ENCODE data around the gene RANBP10. TPM values are rescaled to one million over a fixed set of nuclear protein-coding genes. Genes with fewer than 3 reads are reported as not detected.

RANBP10 gene
- total RNA-seq, 4 donors from 2014 or later: 8.1 to 11.7 (median 9.3) TPM

DNA sequence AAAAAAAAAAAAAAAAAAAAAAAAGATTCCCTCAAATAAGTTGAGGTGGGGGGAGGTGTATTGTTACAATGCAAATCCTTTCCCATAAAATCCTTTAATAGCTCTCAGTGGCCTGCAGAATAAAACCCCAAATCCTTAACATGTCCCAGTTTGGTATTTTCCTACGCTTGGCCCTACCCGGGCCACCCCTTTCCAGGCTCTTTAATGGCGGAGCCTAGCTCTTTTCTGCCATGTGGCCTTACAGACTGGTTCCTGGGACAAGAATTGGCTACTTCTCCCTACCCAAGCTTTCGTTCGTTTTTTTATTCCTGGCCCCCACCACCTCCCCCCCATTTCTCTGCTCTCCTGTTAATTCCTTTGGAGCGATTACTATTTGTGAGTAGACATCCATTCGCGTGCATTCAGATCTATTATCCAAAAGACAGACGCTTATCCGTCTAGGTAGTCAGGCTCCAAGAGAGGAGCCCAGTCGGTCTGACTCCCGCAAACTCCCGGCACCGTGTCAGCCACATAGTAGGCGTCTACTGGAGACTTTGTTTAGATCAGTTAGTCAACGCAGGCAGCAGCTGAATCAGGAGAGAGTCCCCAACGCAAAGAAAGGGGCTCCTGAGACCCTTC lies 34.9 kb upstream of the RANBP10 start:
- TF ChIP-seq, protein P1, sequence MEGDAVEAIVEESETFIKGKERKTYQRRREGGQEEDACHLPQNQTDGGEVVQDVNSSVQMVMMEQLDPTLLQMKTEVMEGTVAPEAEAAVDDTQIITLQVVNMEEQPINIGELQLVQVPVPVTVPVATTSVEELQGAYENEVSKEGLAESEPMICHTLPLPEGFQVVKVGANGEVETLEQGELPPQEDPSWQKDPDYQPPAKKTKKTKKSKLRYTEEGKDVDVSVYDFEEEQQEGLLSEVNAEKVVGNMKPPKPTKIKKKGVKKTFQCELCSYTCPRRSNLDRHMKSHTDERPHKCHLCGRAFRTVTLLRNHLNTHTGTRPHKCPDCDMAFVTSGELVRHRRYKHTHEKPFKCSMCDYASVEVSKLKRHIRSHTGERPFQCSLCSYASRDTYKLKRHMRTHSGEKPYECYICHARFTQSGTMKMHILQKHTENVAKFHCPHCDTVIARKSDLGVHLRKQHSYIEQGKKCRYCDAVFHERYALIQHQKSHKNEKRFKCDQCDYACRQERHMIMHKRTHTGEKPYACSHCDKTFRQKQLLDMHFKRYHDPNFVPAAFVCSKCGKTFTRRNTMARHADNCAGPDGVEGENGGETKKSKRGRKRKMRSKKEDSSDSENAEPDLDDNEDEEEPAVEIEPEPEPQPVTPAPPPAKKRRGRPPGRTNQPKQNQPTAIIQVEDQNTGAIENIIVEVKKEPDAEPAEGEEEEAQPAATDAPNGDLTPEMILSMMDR (IDR thresholded peaks at IDR 0.05; ENCODE audit: low read depth): no peak

GRCh38 chr16:67837811-67838210 lies 31.5 kb upstream of the RANBP10 start:
- TF ChIP-seq, protein P1 (IDR thresholded peaks at IDR 0.05; ENCODE audit: low read depth): no peak

DNA sequence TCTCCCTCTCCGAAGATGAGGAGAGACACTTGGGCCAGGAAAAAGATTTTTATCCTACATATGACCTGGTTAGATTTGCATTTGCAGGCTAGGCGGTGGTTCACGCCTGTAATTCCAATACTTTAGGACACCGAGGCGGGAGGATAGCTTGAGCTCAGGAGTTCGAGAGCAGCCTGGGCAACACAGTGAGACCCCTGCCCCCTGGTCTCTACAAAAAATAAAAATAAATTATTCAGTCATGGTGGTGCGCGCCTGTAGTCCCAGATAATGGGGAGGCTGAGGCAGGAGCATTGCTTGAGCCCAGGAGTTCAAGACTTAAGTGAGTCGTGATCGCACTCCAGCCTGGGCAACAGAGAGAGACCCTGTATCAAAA lies 27.9 kb upstream of the RANBP10 start:
- TF ChIP-seq, protein P1 (IDR thresholded peaks at IDR 0.05; ENCODE audit: low read depth): no peak

GRCh38 chr16:67833415-67834241 lies 27.3 kb upstream of the RANBP10 start:
- TF ChIP-seq, protein P1 (IDR thresholded peaks at IDR 0.05; ENCODE audit: low read depth): no peak

DNA sequence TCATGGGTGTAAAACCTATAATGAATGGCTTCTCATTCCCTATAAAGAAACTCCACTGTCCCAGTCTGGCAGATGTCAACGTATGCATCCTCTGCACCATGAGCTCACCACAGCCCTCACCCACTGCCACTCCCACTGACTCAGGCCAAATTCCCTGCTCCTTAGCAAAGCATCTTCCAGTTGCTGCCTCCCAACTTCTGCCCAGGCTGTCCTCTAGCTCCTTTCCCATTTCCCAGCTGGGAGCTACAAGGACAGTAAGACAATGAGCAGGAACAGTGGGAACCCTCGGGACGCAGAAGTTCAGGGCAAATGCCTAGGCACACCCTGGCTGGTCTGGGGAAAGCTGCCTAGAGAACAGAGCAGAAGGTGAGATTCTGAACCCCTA lies 26.7 kb upstream of the RANBP10 start:
- TF ChIP-seq, protein P1 (IDR thresholded peaks at IDR 0.05; ENCODE audit: low read depth): no peak

DNA sequence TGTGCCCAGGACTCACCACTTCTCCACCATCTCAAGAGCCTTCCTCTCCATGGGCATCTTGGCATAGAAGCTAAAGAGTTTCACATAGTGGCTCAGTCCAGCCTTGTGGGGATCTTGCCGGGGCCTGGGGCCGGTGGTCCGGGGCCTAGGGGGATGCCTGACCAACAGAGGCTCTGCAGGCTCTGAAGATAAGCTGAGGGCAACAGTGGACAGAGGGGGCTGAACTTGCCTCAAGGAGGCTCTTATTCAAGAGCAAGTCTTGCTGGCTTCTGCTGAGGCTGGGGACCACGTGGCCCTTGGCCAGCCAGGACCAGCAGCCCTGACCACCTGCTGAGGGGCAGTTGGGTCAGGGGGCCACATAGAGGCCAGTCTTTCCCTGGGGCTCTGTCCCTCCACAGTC lies 22.3 kb upstream of the RANBP10 start:
- TF ChIP-seq, protein P1 (IDR thresholded peaks at IDR 0.05; ENCODE audit: low read depth): no peak

DNA sequence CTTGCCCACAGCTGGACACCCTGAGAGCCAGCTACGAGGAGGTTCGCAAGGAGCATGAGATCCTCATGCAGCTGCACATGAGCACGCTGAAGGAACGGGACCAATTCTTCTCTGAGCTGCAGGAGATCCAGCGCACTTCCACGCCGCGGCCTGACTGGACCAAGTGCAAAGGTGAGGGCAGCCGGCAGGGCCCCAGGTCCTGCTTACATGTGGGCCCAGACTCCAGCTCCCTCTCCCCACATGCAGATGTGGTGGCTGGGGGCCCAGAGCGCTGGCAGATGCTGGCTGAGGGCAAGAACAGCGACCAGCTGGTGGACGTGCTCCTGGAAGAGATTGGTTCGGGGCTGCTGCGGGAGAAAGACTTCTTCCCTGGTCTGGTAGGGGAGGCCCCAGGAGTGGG lies 19.5 kb upstream of the RANBP10 start:
- TF ChIP-seq, protein P1 (IDR thresholded peaks at IDR 0.05; ENCODE audit: low read depth): no peak
